Measurements from ENCODE around the gene STX4. TPM values are rescaled to one million over a fixed set of nuclear protein-coding genes. Genes with fewer than 3 reads are reported as not detected.
A peak's percentile ranks its signal among the peaks of the same experiment; 100 is the strongest.

The STX4 gene
- total and polyA plus RNA-seq, 9 of the 15 experiments (the other 6 are each of a cell fraction or from before 2014, with no cell fraction given) = 3.2 to 48.0 (median 21.5) TPM

GRCh38 chr16:30996985-30997724 is 36.2 kb upstream of the STX4 start (continued):
- TF ChIP-seq ZNF512 (tag; IDR thresholded peaks at IDR 0.05) (no peak), THRB (CRISPR knock-in tag; conservative IDR thresholded peaks at IDR 0.05) (0 out of 2 replicates have a peak, but pooled peaks have one; percentile 34), ELK3 (CRISPR knock-in tag; IDR thresholded peaks at IDR 0.05) (no peak), NCOR1 (IDR thresholded peaks at IDR 0.05) (no peak), RBFOX2 (IDR thresholded peaks at IDR 0.05; ENCODE audit: low read depth, low read length) (peak; percentile 81), ZC3H4 (CRISPR knock-in tag; IDR thresholded peaks at IDR 0.05; ENCODE audit: borderline replicate concordance) (no peak), U2AF1 (optimal IDR thresholded peaks at IDR 0.05; ENCODE audit: low read depth, low read length) (no peak), ZEB2 (IDR thresholded peaks at IDR 0.05) (0 out of 2 replicates have a peak, but pooled peaks have one; percentile 17), DLX4 (CRISPR knock-in tag; IDR thresholded peaks at IDR 0.05) (no peak), THAP7 (CRISPR knock-in tag; IDR thresholded peaks at IDR 0.05) (no peak), ZKSCAN1 (IDR thresholded peaks at IDR 0.05; ENCODE audit: low read depth, low read length) (no peak), HDAC2 (IDR thresholded peaks at IDR 0.05) (0 out of 2 replicates have a peak, but pooled peaks have one; percentile 14), THAP12 (CRISPR knock-in tag; IDR thresholded peaks at IDR 0.05) (0 out of 2 replicates have a peak, but pooled peaks have one; percentile 60), MBD2 (IDR thresholded peaks at IDR 0.05; ENCODE audit: borderline replicate concordance, low read depth) (no peak), BRD4 (IDR thresholded peaks at IDR 0.05) (0 out of 2 replicates have a peak, but pooled peaks have one; percentile 24), SMARCA4 (IDR thresholded peaks at IDR 0.05) (no peak), SMARCE1 (IDR thresholded peaks at IDR 0.05) (0 out of 2 replicates have a peak, but pooled peaks have one; percentile 20), E2F6 (IDR thresholded peaks at IDR 0.05; ENCODE audit: borderline replicate concordance in 1 of 2, extremely low read depth in 1 of 2, insufficient read depth in 1 of 2, insufficient read length in 1 of 2, low read depth in 1 of 2, low read length in 1 of 2, poor library complexity in 1 of 2, severe bottlenecking in 1 of 2) (peak; percentile 15 to 41), NBN (IDR thresholded peaks at IDR 0.05; ENCODE audit: low read depth) (peak; percentile 40; the same call in 1 of the 2 replicates)

All from K562 (cell line).